HepG2 (cell line): ENCODE data around the gene TBC1D24. TPM values are rescaled to one million over a fixed set of nuclear protein-coding genes. Genes with fewer than 3 reads are reported as not detected.

Source experiments
- ATAC-seq: fragments of 200-7000 bp; cut with Tn5 transposase; 3 replicates; pipeline ENCODE4 v1.9.1; 2020; ENCODE audit warnings: mild to moderate bottlenecking, moderate library complexity
- BruUV-seq: library from RNA; stranded (reverse); fragments of 400-500 nt; replicated peaks from 2 replicates; lab custom pipeline; 2021; lab: Mats Ljungman, UMichigan
- CTCF ChIA-PET: fragments of 300-600 bp; formaldehyde crosslinking; extraction: SDS; loops from one replicate; lab custom pipeline; 2021; ENCODE audit warnings: low total read pairs, inconsistent platforms, low intra/inter-chr PET ratio; lab: Yijun Ruan, JAX
- POLR2A ChIA-PET: fragments of 350-600 bp; sonication (Branson Sonifier 250); formaldehyde crosslinking; loops from one replicate; lab custom pipeline; 2020; ENCODE audit warnings: antibody characterized with exemption, inconsistent platforms; lab: Yijun Ruan, JAX
- DNase-seq: peaks from one replicate; pipeline ENCODE4 v3.0.0-alpha.2; 2015; ENCODE audit warnings: low spot score
- FAIRE-seq: peaks from 3 replicates; lab custom pipeline; 2011; peaks lifted over from hg19 to GRCh38; lab: Jason Lieb, UNC
- H2AFZ ChIP-seq: one replicate; pipeline ENCODE4 v1.6.1; 2011; ENCODE audit warnings: low read length, inconsistent platforms
- H3K27ac ChIP-seq: fragments of 300-600 bp; 3 replicates; pipeline ENCODE4 v1.8.0; 2011; ENCODE audit warnings: mixed run types, mild to moderate bottlenecking, mixed read lengths, low read length, inconsistent platforms; ENCODE audit not compliant: insufficient read depth; ENCODE audit errors: extremely low read length
- H3K27me3 ChIP-seq, 2 experiments: fragments of 200-600 bp in 1 of 2; 2 replicates in 1 of 2; 3 replicates in 1 of 2; pipeline versions ENCODE4 v1.6.0 to v1.8.0; 2011; ENCODE audit warnings: low read length in 2 of 2, mild to moderate bottlenecking in 2 of 2, moderate library complexity in 2 of 2, inconsistent platforms in 1 of 2; ENCODE audit not compliant: insufficient read depth in 2 of 2, control insufficient read depth in 1 of 2
- H3K36me3 ChIP-seq, 2 experiments: fragments of 200-600 bp in 1 of 2; replicated peaks in 1 of 2; 2 replicates in 1 of 2; 3 replicates in 1 of 2; pipeline versions ENCODE4 v1.5.1 to v1.8.0; 2011; ENCODE audit warnings: low read length in 2 of 2, inconsistent platforms in 1 of 2; ENCODE audit not compliant: insufficient read depth in 2 of 2, control insufficient read depth in 1 of 2
- H3K4me1 ChIP-seq: 2 replicates; pipeline ENCODE4 v1.5.1; 2012; ENCODE audit warnings: low read length, inconsistent platforms; ENCODE audit not compliant: insufficient read depth
- H3K4me2 ChIP-seq: 2 replicates; pipeline ENCODE4 v1.6.0; 2011; ENCODE audit warnings: low read depth, low read length, inconsistent platforms
- H3K4me3 ChIP-seq, 3 experiments: fragments of 200-600 bp in 1 of 3; sonication (generic), shearing (Covaris generic) in 1 of 3; replicated peaks in 1 of 3; 2 replicates each; pipeline ENCODE4 v1.5.1; 2011 to 2016; ENCODE audit warnings: low read length in 3 of 3, inconsistent platforms in 2 of 3, low read depth in 2 of 3, mild to moderate bottlenecking in 2 of 3, control low read depth in 1 of 3, mixed read lengths in 1 of 3; ENCODE audit not compliant: insufficient read depth in 1 of 3
- H3K79me2 ChIP-seq: one replicate; pipeline ENCODE4 v1.6.1; 2011; ENCODE audit warnings: low read length, inconsistent platforms; ENCODE audit not compliant: insufficient read depth
- H3K9ac ChIP-seq: 2 replicates; pipeline ENCODE4 v1.6.0; 2011; ENCODE audit warnings: mild to moderate bottlenecking, low read depth, low read length, inconsistent platforms; ENCODE audit not compliant: insufficient read depth
- H3K9me3 ChIP-seq: 2 replicates; pipeline ENCODE4 v1.5.1; 2012; ENCODE audit warnings: mild to moderate bottlenecking, low read length
- H4K20me1 ChIP-seq: 2 replicates; pipeline ENCODE4 v1.6.0; 2011; ENCODE audit warnings: inconsistent platforms, mild to moderate bottlenecking, low read length, moderate library complexity; ENCODE audit not compliant: insufficient read depth
- KLF6 ChIP-seq: IDR thresholded peaks from 2 replicates; pipeline ENCODE4 v1.8.0; 2016; ENCODE audit warnings: missing biosample characterization, missing genetic modification reagents
- SMAD3 ChIP-seq: sonication (generic); formaldehyde crosslinking; IDR thresholded peaks from 2 replicates; pipeline ENCODE4 v1.4.0; 2020; ENCODE audit warnings: missing genetic modification reagents
- TARDBP ChIP-seq: sonication (generic); formaldehyde crosslinking; IDR thresholded peaks from 2 replicates; pipeline ENCODE4 v1.8.0; 2022; ENCODE audit warnings: mild to moderate bottlenecking, missing genetic modification reagents
- TOPORS ChIP-seq: sonication (generic); formaldehyde crosslinking; IDR thresholded peaks from 2 replicates; pipeline ENCODE4 v1.8.0; 2023; ENCODE audit warnings: mild to moderate bottlenecking, missing genetic modification reagents
- ZBTB10 ChIP-seq: sonication (generic); formaldehyde crosslinking; IDR thresholded peaks from 2 replicates; pipeline ENCODE4 v1.4.0; 2020; ENCODE audit warnings: missing genetic modification reagents, borderline replicate concordance
- ZBTB26 ChIP-seq: IDR thresholded peaks from 2 replicates; pipeline ENCODE4 v1.6.1; 2016; ENCODE audit warnings: missing compliant biosample characterization, missing genetic modification reagents, borderline replicate concordance
- ZBTB46 ChIP-seq: sonication (generic); formaldehyde crosslinking; IDR thresholded peaks from 2 replicates; pipeline ENCODE4 v1.4.0; 2020; ENCODE audit warnings: mild to moderate bottlenecking, missing genetic modification reagents, borderline replicate concordance
- ZGPAT ChIP-seq: IDR thresholded peaks from 2 replicates; pipeline ENCODE4 v1.6.1; 2016; ENCODE audit warnings: mild to moderate bottlenecking
- ZNF350 ChIP-seq: sonication (generic); formaldehyde crosslinking; IDR thresholded peaks from 2 replicates; pipeline ENCODE4 v1.4.0; 2020; ENCODE audit warnings: mild to moderate bottlenecking, low read depth, missing genetic modification reagents, borderline replicate concordance
- ZNF639 ChIP-seq: conservative IDR thresholded peaks from 2 replicates; pipeline ENCODE4 v1.6.1; 2018; ENCODE audit warnings: missing genetic modification reagents
- ZNF644 ChIP-seq: IDR thresholded peaks from 2 replicates; pipeline ENCODE4 v1.6.1; 2016; ENCODE audit warnings: low read depth
- ZNF776 ChIP-seq: sonication (generic); formaldehyde crosslinking; IDR thresholded peaks from 2 replicates; pipeline ENCODE4 v1.4.0; 2020; ENCODE audit warnings: mild to moderate bottlenecking, missing genetic modification reagents
- ZNF816 ChIP-seq: sonication (generic); formaldehyde crosslinking; IDR thresholded peaks from 2 replicates; pipeline ENCODE4 v1.8.0; 2022; ENCODE audit warnings: missing genetic modification reagents, mild to moderate bottlenecking, borderline replicate concordance
- ZNF891 ChIP-seq: sonication (generic); formaldehyde crosslinking; IDR thresholded peaks from 2 replicates; pipeline ENCODE4 v1.5.0; 2020; ENCODE audit warnings: mild to moderate bottlenecking, missing genetic modification reagents
- WGBS: methylation state at CpG from one replicate; pipeline ENCODE4 v1.1.6; 2017; ENCODE audit warnings: low lambda C conversion rate; 5-methylcytosine and 5-hydroxymethylcytosine counted together
- in situ Hi-C: cut with HindIII; loops from 2 replicates; pipeline ENCODE4 v1.10.0; 2017; ENCODE audit warnings: low pct_unique_long_range_greater_than_20kb; ENCODE audit not compliant: extremely low pct_ligation_motif_present
- intact Hi-C: fragments of 100-400 bp; cut with micrococcal nuclease; formaldehyde crosslinking; loops from one replicate; pipeline ENCODE4 v1.10.0; 2022; ENCODE audit not compliant: unreplicated experiment
- polyA plus RNA-seq, 8 experiments: library from polyadenylated mRNA; depleted of rRNA in 3 of 8; stranded (reverse) in 7 of 8; unstranded in 1 of 8; fragments of >200 nt; fragmentation: Illumina TruSeq in 4 of 8; extraction: Trizol in 4 of 8; gene quantifications; 2 replicates each; pipeline versions ENCODE4 v1.2.1 to v1.2.3, GENCODE V29; 2011 to 2016; ENCODE audit warnings: low read depth in 4 of 8, missing spikeins in 1 of 8, mixed read lengths in 1 of 8; ENCODE audit not compliant: insufficient read depth in 1 of 8
- total RNA-seq, 5 experiments: library from RNA; depleted of rRNA; stranded (reverse); fragments of >200 nt; fragmentation: Illumina TruSeq; extraction: Trizol; gene quantifications; 2 replicates each; pipeline ENCODE4 v1.2.3, GENCODE V29; 2016; ENCODE audit warnings: low read depth in 1 of 5

The TBC1D24 gene
- total and polyA plus RNA-seq, 2 of the 13 experiments (the other 11 are each of a cell fraction or from before 2014, with no cell fraction given): 7.7 to 13.7 TPM

GRCh38 chr16:2524339-2524938 lies 49.5 kb downstream of the TBC1D24 start:
- ATAC-seq: peak; percentile 75
- TSS peak; percentile 31 for BruUV-seq
- Histone ChIP-seq H3K9me3 (no peaks in the 10 kb centered on the region), H4K20me1 (peaks cover 3% of the 10 kb centered on the region; the same call in 1 of the 2 replicates), H3K36me3 (peaks cover 16 to 45% of the 10 kb centered on the region in 2 experiments), H3K4me2 (peak overlapping the region; percentile 78), H3K79me2 (peaks cover 39% of the 10 kb centered on the region), H3K4me1 (peaks cover 74% of the 10 kb centered on the region), H3K27ac (peak overlapping the region; percentile 92), H3K9ac (peak overlapping the region; percentile 67), H3K27me3 (no peaks in the 10 kb centered on the region), H3K4me3 (peak overlapping the region; percentile 26 to 56 (median 38)), H2AFZ (no peak overlapping the region)
- in situ Hi-C loops (no loop called here), intact Hi-C loops (no loop called here)
- peak; percentile 93 for DNase-seq
- ChIA-PET CTCF (interaction anchor here (1.2 to 1.3 kb wide), 2 partner anchors 11 to 12 kb away, joined by 3 read pairs; partner anchors contain the start of gene ATP6V0C), POLR2A (interaction anchor here (0.8 to 2.6 kb wide), 6 partner anchors 8 to 369 kb away, joined by 3 to 42 read pairs (median 10); partner anchors contain the start of genes ATP6V0C, PDPK1, TEDC2 and TRAF7)
- peak; percentile 99 for FAIRE-seq
- WGBS: 0% methylated on average over 9 of the region's 9 CpGs
- TF ChIP-seq KLF6 (CRISPR knock-in tag) (peak; percentile 28; the same call in 1 of the 2 replicates), TARDBP (CRISPR knock-in tag) (peak; percentile 74), ZBTB10 (no peak), ZNF644 (CRISPR knock-in tag) (peak; percentile 41; the same call in 1 of the 2 replicates), ZNF350 (CRISPR knock-in tag) (peak; percentile 80), ZNF639 (peak; percentile 38; the same call in 1 of the 2 replicates), ZGPAT (CRISPR knock-in tag) (peak; percentile 85), ZNF776 (peak; percentile 16; the same call in 1 of the 2 replicates), TOPORS (CRISPR knock-in tag) (peak; percentile 9; the same call in 1 of the 2 replicates), ZBTB46 (CRISPR knock-in tag) (no peak), ZNF891 (CRISPR knock-in tag) (no peak), SMAD3 (CRISPR knock-in tag) (peak; percentile 72; the same call in 1 of the 2 replicates), ZBTB26 (CRISPR knock-in tag) (peak; percentile 91; the same call in 1 of the 2 replicates), ZNF816 (CRISPR knock-in tag) (0 out of 2 replicates have a peak, but pooled peaks have one; percentile 25)
